T47D (cell line): ENCODE measurements around the gene PDK2.

ENCODE experiments used
- DNase-seq, 2 experiments: peaks; one replicate each; pipeline versions ENCODE4 v3.0.0 to v3.0.0-alpha.2; 2011 to 2012; ENCODE audit warnings: low read depth in 1 of 2, low spot score in 1 of 2
- JUND ChIP-seq: IDR thresholded peaks from 2 replicates; pipeline ENCODE4 v1.6.1; 2012; ENCODE audit warnings: low read depth
- in situ Hi-C: cut with HindIII; loops from 2 replicates; pipeline ENCODE4 v1.10.0; 2016; ENCODE audit warnings: low sequenced_read_pairs, low pct_unique_long_range_greater_than_20kb

Gene PDK2

GRCh38 chr17:50094753-50095619, at the start of gene PDK2:
Gene PDK2, plus strand, starts transcription at chr17:50095351. Its CDS starts 85 bp downstream, at chr17:50095436.
- in situ Hi-C loops = no loop called here
- no peak for TF ChIP-seq JUND
- DNase-seq = peak; percentile 99

- no peak for TF ChIP-seq JUND
- no peak for DNase-seq
- in situ Hi-C loops = no loop called here
Measured at GRCh38 chr17:50046179-50046578, 49.0 kb upstream of the PDK2 start.

- DNase-seq = no peak
- no peak for TF ChIP-seq JUND
- in situ Hi-C loops = no loop called here
Measured at GRCh38 chr17:50046667-50047066, 48.5 kb upstream of the PDK2 start.

- no peak for TF ChIP-seq JUND
- DNase-seq = no peak
- in situ Hi-C loops = no loop called here
Measured at GRCh38 chr17:50047083-50047482, 48.1 kb upstream of the PDK2 start.

GRCh38 chr17:50047488-50048126, 47.5 kb upstream of the PDK2 start:
- peak in 1 of 2 experiments; percentile 52 for DNase-seq
- no peak for TF ChIP-seq JUND
- in situ Hi-C loops = no loop called here

- peak in 1 of 2 experiments; percentile 41 for DNase-seq
- in situ Hi-C loops = no loop called here
- no peak for TF ChIP-seq JUND
Measured at GRCh38 chr17:50048146-50048720, 46.9 kb upstream of the PDK2 start.

- no peak for TF ChIP-seq JUND
- DNase-seq = no peak
- in situ Hi-C loops = no loop called here
Measured at GRCh38 chr17:50048988-50049387, 46.2 kb upstream of the PDK2 start.

- peak in 1 of 2 experiments; percentile 30 for DNase-seq
- no peak for TF ChIP-seq JUND
- in situ Hi-C loops = no loop called here
Measured at GRCh38 chr17:50049636-50050035, 45.5 kb upstream of the PDK2 start.

- DNase-seq = no peak
- in situ Hi-C loops = no loop called here
- TF ChIP-seq JUND = no peak
Measured at GRCh38 chr17:50050431-50051032, 44.6 kb upstream of the PDK2 start.

GRCh38 chr17:50051082-50051576, 44.0 kb upstream of the PDK2 start:
- peak in 1 of 2 experiments; percentile 46 for DNase-seq
- in situ Hi-C loops = no loop called here
- TF ChIP-seq JUND = no peak

GRCh38 chr17:50051606-50052005, 43.5 kb upstream of the PDK2 start:
- in situ Hi-C loops = no loop called here
- no peak for TF ChIP-seq JUND
- DNase-seq = no peak

GRCh38 chr17:50052241-50052796, 42.8 kb upstream of the PDK2 start:
- TF ChIP-seq JUND = no peak
- in situ Hi-C loops = no loop called here
- DNase-seq = peak in 1 of 2 experiments; percentile 55
